Hematopoietic multipotent progenitor cell treated with erythropoietin and hydrocortisone succinate and interleukin-3 and kit ligand, for 17 days (in vitro differentiated cells): ENCODE measurements around the gene NCLN.
"Not testable (repeated sequence)": the region's sequence is repeated elsewhere in the genome, so short reads cannot be mapped to it uniquely, and the experiment has no call there.

Source experiments
- DNase-seq: peaks from one replicate; pipeline ENCODE4 v3.0.0-alpha.2; 2015; ENCODE audit warnings: low spot score

NCLN gene

DNA sequence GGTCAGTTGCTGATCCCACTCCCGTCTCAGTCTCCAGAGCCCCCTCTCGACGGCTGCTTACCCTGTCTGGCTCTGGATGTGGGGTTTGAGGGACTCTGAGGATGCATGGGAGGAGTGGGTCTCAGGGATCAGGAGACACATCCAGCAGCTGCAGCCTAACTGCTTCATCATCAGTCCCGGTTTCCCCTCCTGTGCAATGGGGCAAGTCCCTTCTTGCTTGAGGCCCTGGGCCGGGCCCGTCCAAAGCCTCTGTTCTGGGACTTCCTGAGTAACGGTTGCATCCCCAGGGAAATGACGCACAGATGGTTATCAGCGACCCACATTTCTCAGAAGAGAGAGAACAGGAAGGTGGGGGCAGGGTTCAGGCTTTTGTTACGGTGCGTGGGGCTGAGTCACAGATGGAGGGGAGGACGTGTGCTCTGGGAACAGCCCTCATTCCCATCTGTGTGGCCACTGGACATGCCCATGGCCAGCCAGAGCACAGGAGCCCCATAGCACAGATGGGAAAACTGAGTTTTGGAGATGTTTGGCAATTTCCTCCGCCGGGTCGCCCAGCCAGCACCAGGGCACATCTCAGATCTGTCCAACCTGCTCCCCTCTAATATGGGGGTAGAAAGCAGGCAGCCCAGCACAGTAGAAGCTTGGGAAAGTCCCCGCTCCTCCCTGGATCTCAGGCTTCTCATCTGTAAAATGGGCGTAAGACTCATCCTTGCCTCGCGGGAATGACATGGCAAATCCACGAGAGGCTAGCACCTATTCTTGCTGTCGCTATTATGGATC is 30.6 kb upstream of the NCLN start:
- no peak for DNase-seq

GRCh38 chr19:3157096-3157845 is 28.5 kb upstream of the NCLN start:
- no peak for DNase-seq

DNA sequence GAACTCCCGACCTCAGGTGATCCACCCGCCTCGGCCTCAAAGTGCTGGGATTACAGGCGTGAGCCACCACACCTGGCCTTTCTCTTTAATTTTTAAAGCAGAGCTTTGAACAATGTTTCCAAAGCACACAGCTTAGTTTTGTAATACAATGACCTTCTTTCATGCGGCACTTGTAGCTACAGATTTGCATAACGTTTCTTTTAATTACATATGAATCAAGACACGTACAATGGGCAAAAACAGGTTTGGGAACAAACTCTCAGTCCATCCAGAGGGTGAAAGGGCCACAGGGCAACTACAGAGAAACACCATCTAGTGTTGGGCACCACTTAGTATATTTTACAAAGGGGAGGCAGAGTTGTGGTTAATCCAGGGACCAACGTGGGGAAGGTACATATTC is 26.2 kb upstream of the NCLN start:
- no peak for DNase-seq

GRCh38 chr19:3160219-3160618 is 25.5 kb upstream of the NCLN start:
- no peak for DNase-seq

DNA sequence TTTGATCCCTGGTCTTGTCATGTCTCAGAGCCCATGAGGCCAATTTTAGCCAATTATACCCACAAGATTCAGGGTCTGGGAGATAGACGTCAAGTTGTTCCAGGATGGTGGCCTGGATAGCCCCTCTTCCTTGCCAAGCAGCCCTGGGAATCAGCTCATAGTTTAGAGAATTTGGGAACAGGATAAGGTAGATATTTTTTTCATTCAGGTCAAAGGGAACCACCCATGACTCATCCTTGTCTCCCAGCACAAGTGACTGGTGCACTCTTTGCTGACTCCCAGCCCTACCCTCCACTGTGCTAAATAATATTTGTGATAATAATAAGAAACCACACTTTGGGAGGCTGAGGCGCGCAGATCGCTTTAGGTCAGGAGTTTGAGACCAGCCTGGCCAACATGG is 24.3 kb upstream of the NCLN start:
- no peak for DNase-seq

DNA sequence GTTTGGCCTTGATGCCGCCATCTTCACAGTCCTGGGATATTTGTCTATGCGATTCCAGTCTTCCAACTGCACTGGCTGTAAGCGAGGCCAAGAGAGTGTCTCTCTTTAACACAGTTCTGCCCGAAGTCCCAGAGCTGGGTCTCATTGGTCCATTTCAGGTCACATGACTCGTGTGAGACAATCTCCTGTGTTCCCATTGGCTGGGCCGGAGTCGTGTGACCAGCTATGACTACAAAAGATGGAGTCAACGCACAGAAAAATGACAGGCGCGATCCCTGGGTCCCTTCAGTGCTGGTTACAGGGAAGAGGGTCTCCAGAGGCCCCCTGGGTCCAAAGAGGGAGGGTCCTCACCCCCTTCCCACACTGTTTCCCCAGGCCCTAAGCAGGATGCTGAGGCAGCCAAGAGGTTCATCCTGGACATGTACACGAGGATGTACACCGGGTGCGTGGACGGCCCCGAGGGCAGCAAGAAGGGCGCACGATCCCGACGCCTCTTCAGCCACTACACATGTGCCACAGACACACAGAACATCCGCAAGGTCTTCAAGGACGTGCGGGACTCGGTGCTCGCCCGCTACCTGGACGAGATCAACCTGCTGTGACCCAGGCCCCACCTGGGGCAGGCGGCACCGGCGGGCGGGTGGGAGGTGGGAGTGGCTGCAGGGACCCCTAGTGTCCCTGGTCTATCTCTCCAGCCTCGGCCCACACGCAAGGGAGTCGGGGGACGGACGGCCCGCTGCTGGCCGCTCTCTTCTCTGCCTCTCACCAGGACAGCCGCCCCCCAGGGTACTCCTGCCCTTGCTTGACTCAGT is 23.1 kb upstream of the NCLN start:
- DNase-seq = no peak

GRCh38 chr19:3163230-3163886 is 22.4 kb upstream of the NCLN start:
- DNase-seq = peak; percentile 64

GRCh38 chr19:3163943-3164342 is 21.8 kb upstream of the NCLN start:
- DNase-seq = no peak

DNA sequence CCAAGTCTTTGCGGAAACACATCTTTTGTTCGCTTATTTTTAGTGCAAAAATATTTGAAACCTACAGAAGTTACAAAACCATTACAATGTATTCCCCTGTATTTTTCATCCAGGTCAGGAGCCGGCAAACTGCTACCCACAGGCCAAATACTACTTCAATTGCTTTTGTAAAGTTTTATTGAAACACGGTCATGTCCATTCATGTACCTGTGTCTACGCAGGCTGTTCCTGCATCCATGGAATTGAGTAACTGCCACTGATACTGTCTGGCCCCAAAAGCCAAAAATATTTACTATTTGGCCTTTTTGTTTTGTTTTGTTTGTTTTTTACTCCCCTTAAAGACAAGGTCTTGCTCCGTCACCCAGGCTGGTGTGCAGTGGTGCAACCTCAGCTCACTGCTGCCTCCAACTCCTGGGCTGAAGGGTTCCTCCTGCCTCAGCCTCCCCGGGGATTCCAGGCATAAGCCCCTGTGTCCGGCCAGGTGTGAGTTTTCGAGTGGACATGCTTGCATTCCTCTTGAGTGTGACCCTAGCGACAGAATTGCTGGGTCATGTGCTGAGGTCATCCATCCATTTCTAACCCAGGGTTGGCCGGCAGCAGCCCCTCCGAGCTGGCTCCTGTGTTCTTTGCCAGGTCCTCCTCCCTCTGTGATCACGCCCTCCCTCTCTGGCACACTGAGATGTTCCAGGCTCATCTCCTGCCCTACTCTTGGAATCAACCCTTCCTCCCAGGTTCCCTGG is 18.0 kb upstream of the NCLN start:
- DNase-seq = no peak

- DNase-seq = no peak
Observed at GRCh38 chr19:3171894-3172672, 13.6 kb upstream of the NCLN start.

DNA sequence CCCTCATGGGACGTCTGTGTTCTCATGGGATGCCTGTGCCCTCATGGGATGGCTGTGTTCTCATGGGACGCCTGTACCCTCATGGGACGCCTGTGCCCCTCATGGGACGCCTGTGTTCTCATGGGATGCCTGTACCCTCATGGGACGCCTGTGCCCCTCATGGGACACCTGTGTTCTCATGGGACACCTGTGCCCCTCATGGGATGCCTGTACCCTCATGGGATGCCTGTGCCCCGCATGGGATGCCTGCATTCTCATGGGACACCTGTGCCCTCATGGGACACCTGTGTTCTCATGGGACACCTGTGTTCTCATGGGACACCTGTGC is 13.1 kb upstream of the NCLN start:
- DNase-seq = not testable (repeated sequence)

- peak; percentile 57 for DNase-seq
Observed at GRCh38 chr19:3175781-3176714, 9.7 kb upstream of the NCLN start.

GRCh38 chr19:3176715-3177501 is 8.8 kb upstream of the NCLN start:
- DNase-seq = peak; percentile 56

GRCh38 chr19:3178377-3178972 is 7.3 kb upstream of the NCLN start, which contains the start of gene S1PR4:
Gene S1PR4, plus strand, starts transcription at chr19:3178769. Its CDS starts 24 bp downstream, at chr19:3178793.
- no peak for DNase-seq

- DNase-seq = peak; percentile 18
Observed at GRCh38 chr19:3178973-3179738, 6.6 kb upstream of the NCLN start.

- DNase-seq = peak; percentile 14
Observed at GRCh38 chr19:3179739-3180293, 5.9 kb upstream of the NCLN start.
